ENCODE data around the gene DRICH1.
"Not testable (repeated sequence)": the region's sequence is repeated elsewhere in the genome, so short reads cannot be mapped to it uniquely, and the experiment has no call there.

The DRICH1 gene

GRCh38 chr22:23651676-23652075, 19.6 kb upstream of the DRICH1 start:
- in situ Hi-C loops (cut with HindIII; ENCODE audit: low sequenced_read_pairs) = no loop called here

GRCh38 chr22:23649071-23649501, 17.0 kb upstream of the DRICH1 start:
- in situ Hi-C loops (cut with HindIII; ENCODE audit: low sequenced_read_pairs) = no loop called here

- in situ Hi-C loops (cut with HindIII; ENCODE audit: low sequenced_read_pairs) = not testable (repeated sequence)
Observed at GRCh38 chr22:23646526-23646925, 14.4 kb upstream of the DRICH1 start.

- in situ Hi-C loops (cut with HindIII; ENCODE audit: low sequenced_read_pairs) = not testable (repeated sequence)
Observed at GRCh38 chr22:23640206-23640605, 8.1 kb upstream of the DRICH1 start.

GRCh38 chr22:23639661-23640060, 7.5 kb upstream of the DRICH1 start:
- in situ Hi-C loops (cut with HindIII; ENCODE audit: low sequenced_read_pairs) = no loop called here

- in situ Hi-C loops (cut with HindIII; ENCODE audit: low sequenced_read_pairs) = no loop called here
Observed at GRCh38 chr22:23638611-23639010, 6.5 kb upstream of the DRICH1 start.

- in situ Hi-C loops (cut with HindIII; ENCODE audit: low sequenced_read_pairs) = not testable (repeated sequence)
Observed at GRCh38 chr22:23635291-23635690, 3.2 kb upstream of the DRICH1 start.

- in situ Hi-C loops (cut with HindIII; ENCODE audit: low sequenced_read_pairs) = not testable (repeated sequence)
Observed at GRCh38 chr22:23628056-23628743, 3.9 kb downstream of the DRICH1 start.

GRCh38 chr22:23627401-23628055, 4.6 kb downstream of the DRICH1 start:
- in situ Hi-C loops (cut with HindIII; ENCODE audit: low sequenced_read_pairs) = not testable (repeated sequence)

- in situ Hi-C loops (cut with HindIII; ENCODE audit: low sequenced_read_pairs) = no loop called here
Observed at GRCh38 chr22:23626286-23626975, 5.7 kb downstream of the DRICH1 start.

- in situ Hi-C loops (cut with HindIII; ENCODE audit: low sequenced_read_pairs) = no loop called here
Observed at GRCh38 chr22:23622634-23623033, 9.5 kb downstream of the DRICH1 start.

- in situ Hi-C loops (cut with HindIII; ENCODE audit: low sequenced_read_pairs) = not testable (repeated sequence)
Observed at GRCh38 chr22:23621916-23622315, 10.2 kb downstream of the DRICH1 start.

GRCh38 chr22:23621082-23621780, 10.9 kb downstream of the DRICH1 start:
- in situ Hi-C loops (cut with HindIII; ENCODE audit: low sequenced_read_pairs) = no loop called here

- in situ Hi-C loops (cut with HindIII; ENCODE audit: low sequenced_read_pairs) = no loop called here
Observed at GRCh38 chr22:23613193-23613972, 18.7 kb downstream of the DRICH1 start.

GRCh38 chr22:23609983-23610781, 21.9 kb downstream of the DRICH1 start:
- in situ Hi-C loops (cut with HindIII; ENCODE audit: low sequenced_read_pairs) = no loop called here

- in situ Hi-C loops (cut with HindIII; ENCODE audit: low sequenced_read_pairs) = no loop called here
Observed at GRCh38 chr22:23608583-23608982, 23.5 kb downstream of the DRICH1 start.

- in situ Hi-C loops (cut with HindIII; ENCODE audit: low sequenced_read_pairs) = no loop called here
Observed at GRCh38 chr22:23606204-23607131, 25.7 kb downstream of the DRICH1 start.

GRCh38 chr22:23604939-23605712, 27.0 kb downstream of the DRICH1 start:
- in situ Hi-C loops (cut with HindIII; ENCODE audit: low sequenced_read_pairs) = no loop called here

All from endothelial cell of hepatic sinusoid (primary cell).